HG02870 (cell line): ENCODE measurements around the gene PKN3.
"Not testable (repeated sequence)": the region's sequence is repeated elsewhere in the genome, so short reads cannot be mapped to it uniquely, and the experiment has no call there.

ENCODE experiments used
- ATAC-seq: cut with Tn5 transposase; IDR thresholded peaks from one replicate; pipeline ENCODE4 v1.9.1; 2021; ENCODE audit warnings: mild to moderate bottlenecking, moderate library complexity; ENCODE audit not compliant: unreplicated experiment

The PKN3 gene

DNA sequence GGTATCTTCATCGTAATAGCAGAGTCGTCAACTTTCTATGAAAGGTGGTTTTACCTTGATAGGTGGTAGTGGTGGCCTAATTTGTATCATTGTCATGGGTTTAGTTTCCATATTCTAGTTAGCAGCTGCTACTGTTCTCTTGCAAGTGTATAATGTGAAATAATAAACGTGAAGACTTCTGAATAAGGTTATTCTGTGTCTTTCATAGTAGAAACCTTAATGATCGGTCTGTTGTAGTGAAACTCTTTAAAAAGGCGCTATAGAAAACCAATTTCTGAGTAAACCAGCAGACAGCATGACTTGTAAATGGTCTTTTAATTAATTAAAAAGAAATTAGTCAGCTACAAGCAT lies 11.6 kb upstream of the PKN3 start:
- ATAC-seq, result no peak

DNA sequence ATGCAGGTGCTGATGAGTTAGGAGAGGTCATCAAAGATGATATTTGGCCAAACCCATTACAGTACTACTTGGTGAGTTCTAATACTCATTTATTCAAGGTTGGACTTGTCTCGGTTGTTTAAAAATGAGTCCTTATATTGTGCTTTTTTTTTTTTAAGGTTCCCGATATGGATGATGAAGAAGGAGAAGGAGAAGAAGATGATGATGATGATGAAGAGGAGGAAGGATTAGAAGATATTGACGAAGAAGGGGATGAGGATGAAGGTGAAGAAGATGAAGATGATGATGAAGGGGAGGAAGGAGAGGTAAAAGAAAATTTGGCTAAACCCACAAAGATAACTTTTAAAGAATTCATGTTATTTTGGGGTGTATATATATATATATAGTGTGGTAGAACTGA lies 8.6 kb upstream of the PKN3 start:
- not testable (repeated sequence) for ATAC-seq

DNA sequence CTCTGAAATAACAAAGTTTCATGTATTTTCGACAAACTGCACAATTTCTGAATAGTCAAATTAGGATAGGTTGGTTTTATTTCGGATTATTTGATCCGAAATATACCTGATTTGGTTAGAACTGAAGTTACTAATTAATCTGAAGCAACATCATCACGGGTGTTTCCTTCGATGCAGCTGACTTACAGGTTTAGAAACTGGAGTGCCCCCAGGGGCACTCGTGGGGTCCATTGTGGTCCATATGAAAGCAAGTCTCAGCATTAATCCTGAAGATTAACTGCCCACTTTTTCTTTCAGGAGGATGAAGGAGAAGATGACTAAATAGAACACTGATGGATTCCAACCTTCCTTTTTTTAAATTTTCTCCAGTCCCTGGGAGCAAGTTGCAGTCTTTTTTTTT lies 8.0 kb upstream of the PKN3 start:
- no peak for ATAC-seq

DNA sequence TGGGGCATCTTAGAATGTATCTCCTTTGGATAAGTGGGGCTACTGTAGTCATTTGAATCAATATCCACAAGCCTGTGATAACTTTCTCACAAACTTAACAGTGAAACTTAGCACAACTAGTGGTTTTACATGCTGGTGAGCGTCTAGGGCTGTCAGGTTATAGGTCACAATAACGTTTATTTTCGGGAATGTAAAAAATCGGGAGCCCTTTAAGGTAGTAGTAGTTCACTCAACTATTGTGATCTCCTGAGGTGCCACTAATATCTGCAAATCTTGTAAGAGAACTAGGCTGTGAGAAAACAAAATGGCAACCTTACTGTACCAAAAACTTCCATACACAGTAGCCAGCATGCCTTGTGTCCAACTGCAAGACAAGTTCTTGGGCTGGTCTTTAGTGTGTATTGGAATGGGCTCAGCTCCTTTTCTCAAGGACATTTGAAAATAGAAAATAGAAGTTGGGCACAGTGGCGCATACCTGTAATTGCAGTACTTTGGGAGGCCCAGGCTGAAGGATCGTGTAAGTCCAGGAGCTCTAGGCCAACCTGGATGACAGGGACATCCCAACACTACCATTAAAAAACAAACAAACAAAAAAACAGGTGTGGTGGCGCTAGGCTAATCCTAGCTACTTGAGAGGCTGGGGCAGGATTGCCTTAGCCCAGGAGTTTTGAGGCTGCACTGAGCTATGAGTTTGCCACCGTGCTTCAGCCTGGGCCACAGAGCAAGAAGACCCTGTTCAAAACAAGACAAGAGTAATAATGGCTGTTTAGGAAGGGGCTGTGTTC lies 5.2 kb upstream of the PKN3 start:
- no peak for ATAC-seq

DNA sequence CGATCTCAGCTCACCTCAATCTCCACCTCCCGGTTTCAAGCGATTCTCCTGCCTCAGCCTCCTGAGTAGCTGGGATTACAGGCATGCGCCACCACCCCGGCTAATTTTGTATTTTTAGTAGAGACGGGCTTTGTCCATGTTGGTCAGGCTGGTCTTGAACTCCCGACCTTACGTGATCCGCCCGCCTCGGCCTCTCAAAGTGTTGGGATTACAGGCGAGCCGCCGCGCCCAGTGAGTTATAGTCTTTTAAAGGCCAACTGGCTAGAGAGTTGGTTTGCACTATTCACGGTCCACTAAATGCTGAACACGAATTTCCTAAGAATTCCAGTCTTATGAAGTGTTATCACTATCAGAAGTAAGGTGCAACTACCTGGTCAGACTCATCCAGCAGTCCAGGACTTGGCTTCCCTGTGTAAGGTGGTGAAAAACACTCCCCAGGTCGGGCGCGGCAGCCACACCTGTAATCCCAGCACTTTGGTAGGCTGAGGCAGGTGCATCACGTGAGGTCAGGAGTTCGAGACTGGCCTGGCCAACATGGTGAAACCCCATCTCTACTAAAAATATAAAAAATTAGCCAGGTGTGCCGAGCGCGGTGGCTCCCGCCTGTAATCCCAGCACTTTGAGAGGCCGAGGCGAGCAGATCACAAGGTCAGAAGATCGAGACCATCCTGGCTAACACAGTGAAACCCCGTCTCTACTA lies 3.1 kb upstream of the PKN3 start:
- ATAC-seq, result not testable (repeated sequence)

DNA sequence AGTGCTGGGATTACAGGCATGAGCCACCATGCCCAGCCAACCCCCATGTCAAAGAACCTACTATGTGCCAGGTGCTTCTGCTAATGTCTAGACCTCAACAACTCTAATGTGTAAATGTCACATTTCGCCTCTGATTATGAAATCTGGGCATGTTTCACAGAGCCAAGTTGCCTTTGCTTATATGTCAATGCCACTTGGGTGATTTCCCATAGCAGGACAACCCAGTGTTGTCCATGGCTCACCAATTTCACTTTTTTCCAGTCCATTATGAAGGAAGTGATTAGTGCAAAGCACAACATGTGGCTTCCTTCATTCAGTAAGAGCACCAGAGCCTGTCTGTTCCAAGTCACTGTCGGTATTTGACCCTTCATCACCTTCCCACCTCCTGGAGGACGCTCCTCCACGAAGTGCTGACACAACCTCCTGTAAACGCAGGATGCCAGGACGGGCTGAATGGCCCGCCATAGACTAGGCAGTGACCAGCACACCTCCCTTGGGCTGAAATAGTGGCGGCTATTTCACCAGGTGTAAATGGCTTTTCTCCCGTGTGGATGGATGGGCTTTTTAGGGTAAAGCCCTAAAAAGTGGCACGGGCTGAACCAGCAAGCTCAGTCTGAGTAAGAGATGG lies 962 bp upstream of the PKN3 start:
- ATAC-seq, result no peak

DNA sequence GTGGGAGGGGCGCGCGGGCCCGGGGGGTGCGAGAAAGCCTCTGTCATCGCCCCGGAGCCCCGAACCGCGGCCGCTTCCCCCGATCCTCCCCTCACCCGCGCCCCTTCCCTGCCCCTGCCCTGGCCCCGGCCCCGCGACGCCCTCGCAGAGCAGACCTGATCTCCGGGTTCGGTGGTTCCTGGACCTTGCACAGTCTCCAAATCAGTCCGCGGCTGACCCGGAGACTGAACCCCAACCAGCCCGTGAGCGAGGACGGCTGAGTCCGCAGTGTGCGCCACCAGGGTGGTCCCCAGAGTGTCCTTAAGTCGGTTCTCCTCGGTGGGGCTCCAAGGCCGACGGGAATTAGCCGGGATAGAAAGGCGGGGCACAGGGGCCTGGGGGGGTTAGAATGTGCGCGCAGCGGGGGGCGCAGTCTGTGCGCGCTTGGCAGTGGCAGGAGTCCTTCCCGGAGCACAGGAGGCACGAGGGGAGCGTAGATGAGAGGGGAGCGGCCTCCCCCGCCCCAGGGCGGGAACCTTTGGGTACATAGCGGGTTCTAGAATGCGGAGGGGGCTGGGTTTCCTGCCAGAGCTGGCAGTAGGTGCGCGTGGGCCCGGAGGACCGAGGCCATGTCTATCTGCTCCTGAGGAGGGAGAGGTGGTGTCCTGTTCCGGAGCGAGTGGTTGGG lies 779 bp downstream of the PKN3 start:
- peak; percentile 13 for ATAC-seq

DNA sequence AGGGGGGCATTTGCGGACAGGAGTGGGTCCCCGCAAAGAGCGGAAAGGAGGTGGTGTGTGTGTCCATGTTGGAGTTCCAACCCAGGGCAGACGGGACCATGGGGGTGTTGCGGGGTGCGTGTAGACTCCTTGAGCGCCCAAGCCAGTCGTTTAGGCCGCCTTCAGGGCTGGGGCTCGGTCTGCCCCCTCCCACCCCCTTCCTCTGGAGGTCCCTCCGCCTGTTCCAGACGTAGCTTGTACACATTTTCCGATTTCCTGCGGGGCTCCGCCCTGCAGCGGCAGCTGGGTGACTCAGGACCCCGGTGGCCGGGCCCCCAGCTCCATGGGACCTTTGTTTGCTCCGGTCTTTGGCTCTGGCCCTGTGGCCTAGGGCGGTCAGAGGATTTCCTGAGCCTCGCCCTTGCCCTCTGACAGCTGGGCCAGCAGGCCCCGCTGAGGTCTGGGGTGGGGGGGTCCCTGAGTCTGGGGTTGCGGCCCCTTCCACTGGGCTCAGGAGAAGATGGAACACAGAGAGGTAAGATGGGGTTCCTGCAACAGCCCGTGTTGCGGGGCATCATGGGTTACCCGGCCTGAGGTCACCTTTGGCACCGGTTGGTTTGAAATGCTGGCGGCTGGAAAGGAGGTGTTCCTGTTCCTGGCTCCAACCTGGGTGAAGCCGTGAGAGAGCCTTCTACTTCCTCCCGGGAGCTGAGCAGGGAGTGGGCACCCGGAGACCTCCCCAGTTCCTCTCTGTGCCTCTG lies 1.5 kb downstream of the PKN3 start:
- ATAC-seq, result no peak

DNA sequence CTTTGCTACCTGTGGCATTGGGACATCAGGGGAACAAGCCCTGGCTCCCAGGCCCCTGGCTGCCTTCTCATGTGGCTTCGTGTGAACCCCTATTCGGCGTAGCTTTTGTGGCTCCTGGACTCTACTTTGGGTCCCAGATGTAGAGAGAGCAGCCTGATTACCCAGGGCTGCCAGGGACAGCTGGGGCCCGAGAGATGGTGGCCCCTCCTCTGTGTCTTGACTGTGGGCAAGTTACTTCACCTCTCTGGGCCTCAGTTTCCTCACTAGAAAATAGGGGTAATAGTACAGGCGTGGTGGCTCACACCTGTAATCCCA lies 2.0 kb downstream of the PKN3 start:
- no peak for ATAC-seq

DNA sequence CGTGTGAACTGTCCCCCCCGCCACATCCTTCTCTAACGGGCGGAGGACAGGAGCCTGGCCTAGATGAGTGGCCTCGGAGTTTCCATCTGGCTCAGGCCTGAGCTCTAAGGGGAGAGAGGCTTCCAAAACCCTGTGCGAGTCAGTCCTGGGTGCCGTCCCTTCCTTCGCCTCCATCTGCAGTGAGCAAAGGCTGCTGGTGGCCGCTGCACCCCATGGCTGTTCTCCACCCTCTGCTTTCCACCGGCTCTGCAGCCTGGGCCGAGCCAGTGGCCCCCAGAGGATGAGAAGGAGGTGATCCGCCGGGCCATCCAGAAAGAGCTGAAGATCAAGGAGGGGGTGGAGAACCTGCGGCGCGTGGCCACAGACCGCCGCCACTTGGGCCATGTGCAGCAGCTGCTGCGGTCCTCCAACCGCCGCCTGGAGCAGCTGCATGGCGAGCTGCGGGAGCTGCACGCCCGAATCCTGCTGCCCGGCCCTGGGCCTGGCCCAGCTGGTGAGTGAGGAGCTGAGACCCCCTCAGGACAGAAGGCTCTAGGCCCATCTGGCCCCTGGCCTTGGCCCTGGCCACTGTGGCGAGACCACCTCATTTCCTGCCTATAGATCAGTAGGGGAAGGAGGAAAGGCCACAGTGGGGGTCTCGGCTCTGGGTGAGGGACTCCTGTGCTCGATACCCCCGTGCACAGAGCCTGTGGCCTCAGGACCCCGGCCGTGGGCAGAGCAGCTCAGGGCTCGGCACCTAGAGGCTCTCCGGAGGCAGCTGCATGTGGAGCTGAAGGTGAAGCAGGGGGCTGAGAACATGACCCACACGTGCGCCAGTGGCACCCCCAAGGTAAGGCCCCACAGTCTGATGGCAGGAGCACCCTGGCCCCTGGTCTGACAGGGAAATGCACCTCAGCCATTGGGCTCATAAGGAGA lies 3.0 kb downstream of the PKN3 start:
- no peak for ATAC-seq

DNA sequence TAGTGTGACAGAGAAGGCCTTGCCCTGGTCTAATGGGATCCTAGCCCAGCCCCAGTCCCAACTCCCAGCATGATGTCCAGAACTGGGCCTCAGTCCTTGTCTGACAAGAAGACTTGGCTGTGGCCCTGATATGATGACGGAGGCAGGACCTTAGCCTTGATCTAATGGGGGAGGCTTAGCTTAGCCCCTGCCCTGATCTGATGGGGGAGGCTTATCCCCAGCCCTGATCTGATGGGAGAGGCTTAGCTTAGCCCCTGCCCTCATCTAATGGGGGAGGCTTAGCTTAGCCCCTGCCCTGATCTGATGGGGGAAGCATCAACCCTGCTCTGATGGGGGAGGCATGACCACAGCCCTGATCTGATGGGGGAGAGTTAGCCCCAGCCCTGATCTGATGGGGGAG lies 3.7 kb downstream of the PKN3 start:
- ATAC-seq, result no peak

DNA sequence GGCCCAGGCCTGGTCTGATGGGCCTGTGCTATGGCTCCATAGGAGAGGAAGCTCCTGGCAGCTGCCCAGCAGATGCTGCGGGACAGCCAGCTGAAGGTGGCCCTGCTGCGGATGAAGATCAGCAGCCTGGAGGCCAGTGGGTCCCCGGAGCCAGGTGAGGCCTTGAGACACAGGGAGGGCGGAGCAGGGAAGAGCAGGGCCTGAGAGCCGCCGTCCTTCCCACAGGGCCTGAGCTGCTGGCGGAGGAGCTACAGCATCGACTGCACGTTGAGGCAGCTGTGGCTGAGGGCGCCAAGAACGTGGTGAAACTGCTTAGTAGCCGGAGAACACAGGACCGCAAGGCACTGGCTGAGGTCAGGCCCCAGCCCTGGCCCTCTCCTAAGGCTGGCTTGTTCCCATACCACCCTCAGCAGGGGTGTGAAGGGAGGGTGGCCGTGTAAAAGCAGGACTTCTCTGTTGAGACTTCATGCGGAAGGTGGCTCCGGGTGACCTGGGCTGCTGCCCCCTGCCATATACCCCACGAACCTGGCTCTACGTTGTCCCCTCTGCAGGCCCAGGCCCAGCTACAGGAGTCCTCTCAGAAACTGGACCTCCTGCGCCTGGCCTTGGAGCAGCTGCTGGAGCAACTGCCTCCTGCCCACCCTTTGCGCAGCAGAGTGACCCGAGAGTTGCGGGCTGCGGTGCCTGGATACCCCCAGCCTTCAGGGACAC lies 4.5 kb downstream of the PKN3 start:
- no peak for ATAC-seq

DNA sequence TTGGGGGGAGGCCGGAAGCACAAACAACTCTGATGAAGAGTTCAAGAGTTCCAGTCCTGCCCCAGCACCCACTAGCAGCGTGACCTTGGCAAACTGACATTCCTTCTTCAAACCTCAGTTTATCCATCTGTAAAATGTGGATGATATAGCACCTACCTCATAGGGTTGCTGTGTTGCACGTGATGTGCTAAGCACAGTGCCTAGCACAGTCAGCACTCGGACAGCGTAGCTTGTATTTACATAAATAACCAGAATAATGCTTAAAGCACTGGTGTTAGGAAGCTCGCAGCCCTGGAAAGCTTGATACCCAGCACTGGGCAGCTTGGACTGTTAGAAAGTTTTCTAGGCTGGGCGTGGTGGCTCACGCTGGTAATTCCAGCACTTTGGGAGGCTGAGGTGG lies 5.1 kb downstream of the PKN3 start:
- ATAC-seq, result no peak

DNA sequence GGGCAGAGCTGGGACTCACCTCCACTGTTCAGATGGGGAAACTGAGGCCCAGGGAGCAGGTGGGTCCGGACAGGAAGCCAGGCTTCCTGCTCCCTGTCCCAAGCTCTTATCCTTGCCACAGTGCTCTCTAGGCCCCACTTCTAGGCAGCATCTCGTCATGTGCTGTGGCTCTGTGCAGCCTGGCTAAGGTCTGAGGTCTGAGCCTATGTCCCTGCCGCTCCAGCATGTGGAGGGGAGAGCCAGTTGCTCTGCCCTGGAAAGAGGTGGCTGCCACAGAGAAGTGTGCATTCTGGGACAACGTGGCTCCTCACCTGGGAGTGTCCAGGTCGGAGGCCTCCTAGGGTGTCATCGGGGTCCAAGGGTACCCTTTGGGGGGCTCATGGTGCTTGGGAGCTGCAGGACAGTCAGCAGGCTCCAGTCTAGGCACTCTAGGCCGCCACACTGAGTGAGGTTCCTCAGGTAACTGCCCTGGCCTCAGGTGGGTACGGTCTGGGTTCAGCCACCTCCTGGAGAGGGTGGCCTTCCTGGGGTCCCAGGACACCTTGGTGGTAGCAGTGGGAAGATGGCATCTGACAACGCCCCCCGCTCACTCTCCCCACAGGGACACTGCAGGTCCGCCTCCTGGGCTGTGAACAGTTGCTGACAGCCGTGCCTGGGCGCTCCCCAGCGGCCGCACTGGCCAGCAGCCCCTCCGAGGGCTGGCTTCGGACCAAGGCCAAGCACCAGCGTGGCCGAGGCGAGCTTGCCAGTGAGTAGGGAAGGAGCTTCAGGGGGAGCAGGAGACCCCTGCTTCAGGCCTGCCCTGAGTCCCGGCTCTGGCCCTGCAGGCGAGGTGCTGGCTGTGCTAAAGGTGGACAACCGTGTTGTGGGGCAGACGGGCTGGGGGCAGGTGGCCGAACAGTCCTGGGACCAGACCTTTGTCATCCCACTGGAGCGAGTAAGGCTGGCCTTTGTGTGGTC lies 10.4 kb downstream of the PKN3 start:
- no peak for ATAC-seq

DNA sequence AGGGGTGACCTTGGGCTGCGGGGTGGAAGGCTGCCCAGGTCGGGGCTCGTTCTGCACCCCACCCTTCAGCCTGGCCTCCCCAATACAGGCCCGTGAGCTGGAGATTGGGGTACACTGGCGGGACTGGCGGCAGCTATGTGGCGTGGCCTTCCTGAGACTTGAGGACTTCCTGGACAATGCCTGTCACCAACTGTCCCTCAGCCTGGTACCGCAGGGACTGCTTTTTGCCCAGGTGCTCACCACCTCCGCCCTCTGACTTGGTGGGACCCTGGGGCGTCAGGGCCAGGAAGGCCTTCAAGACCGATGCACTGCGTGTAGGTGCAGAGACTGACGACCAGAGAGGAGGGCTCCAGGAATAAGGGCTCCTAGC lies 11.1 kb downstream of the PKN3 start:
- no peak for ATAC-seq

DNA sequence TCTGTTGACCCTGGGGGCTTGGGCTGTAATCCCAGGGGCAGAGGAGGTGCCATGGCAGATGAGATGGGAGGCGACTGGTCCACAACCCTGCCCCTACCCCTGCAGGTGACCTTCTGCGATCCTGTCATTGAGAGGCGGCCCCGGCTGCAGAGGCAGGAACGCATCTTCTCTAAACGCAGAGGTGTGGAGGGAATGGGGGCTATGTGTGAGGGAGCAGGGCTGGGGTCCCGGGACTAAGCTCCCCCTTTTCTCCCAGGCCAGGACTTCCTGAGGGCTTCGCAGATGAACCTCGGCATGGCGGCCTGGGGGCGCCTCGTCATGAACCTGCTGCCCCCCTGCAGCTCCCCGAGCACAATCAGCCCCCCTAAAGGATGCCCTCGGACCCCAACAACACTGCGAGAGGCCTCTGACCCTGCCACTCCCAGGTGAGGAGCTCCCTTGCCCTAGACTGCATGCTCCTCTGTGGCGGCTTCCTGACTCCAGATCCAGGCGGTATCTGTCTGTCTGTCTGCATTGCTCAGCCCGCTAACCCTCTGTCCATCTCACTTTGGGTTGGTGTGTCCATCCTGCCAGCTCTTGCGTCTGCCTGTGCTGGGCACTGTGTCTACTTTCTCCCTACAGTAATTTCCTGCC lies 11.8 kb downstream of the PKN3 start:
- no peak for ATAC-seq

DNA sequence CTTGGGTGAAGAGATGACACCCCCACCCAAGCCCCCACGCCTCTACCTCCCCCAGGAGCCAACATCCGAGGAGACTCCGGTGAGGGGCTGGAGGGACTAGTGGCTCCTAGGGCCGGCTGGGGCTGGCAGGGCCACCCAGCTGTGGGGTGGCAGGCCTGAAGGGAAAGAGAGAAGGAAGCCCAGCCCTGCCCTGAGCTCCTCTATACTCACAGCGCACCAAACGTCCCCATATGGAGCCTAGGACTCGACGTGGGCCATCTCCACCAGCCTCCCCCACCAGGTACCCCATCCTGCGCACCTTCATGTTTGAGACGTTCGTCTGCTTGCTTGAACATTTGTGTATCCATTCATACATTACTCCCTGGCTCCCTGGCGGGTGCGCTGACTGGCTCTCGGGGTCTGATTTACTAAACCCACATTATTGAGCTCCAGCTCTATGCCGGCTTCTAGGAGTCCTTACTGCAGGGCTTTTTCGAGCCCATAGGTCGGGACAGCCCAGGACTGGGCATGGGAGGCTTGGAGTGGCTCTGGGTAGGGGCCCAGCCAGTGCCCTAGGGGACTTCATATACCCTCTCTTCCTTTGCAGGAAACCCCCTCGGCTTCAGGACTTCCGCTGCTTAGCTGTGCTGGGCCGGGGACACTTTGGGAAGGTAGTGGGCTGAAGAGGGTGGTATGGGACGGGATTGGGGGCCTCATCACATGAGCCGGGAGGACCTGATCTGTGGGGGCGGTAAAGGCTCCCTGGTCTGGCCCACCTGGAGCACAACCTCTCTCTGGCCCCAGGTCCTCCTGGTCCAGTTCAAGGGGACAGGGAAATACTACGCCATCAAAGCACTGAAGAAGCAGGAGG lies 12.5 kb downstream of the PKN3 start:
- no peak for ATAC-seq
